Left ventricle myocardium inferior (tissue), 1 donor: ENCODE measurements around the gene SOD1. TPM values are rescaled to one million over a fixed set of nuclear protein-coding genes. Genes with fewer than 3 reads are reported as not detected.

ENCODE experiments used
- DNase-seq: peaks from one replicate; pipeline ENCODE4 v3.0.0-alpha.2; 2020
- H3K27ac ChIP-seq: fragments of 200-600 bp; replicated peaks from 2 replicates; pipeline ENCODE4 v1.8.0; 2021
- H3K27me3 ChIP-seq: fragments of 200-600 bp; 2 replicates; pipeline ENCODE4 v1.8.0; 2021; ENCODE audit warnings: low read depth
- H3K36me3 ChIP-seq: fragments of 200-600 bp; 2 replicates; pipeline ENCODE4 v1.8.0; 2021
- H3K4me1 ChIP-seq: fragments of 200-600 bp; 2 replicates; pipeline ENCODE4 v1.8.0; 2021
- H3K4me3 ChIP-seq: fragments of 200-600 bp; 2 replicates; pipeline ENCODE4 v1.8.0; 2021; ENCODE audit warnings: mild to moderate bottlenecking, moderate library complexity
- H3K9me3 ChIP-seq: fragments of 200-600 bp; replicated peaks from 2 replicates; pipeline ENCODE4 v1.8.0; 2021
- CTCF ChIP-seq: fragments of 200-600 bp; IDR thresholded peaks from 2 replicates; pipeline ENCODE4 v1.8.0; 2021; ENCODE audit warnings: antibody characterized with exemption, mild to moderate bottlenecking, borderline replicate concordance
- intact Hi-C: fragments of 100-400 bp; cut with micrococcal nuclease; formaldehyde crosslinking; loops from one replicate; pipeline ENCODE4 v1.11.0; 2022
- total RNA-seq: library from RNA; stranded (reverse); fragmentation: NEBNext Ultra II Directional; extraction: Animal tissue kit (Norgen Biotek cat#: 25700); gene quantifications from one replicate; pipeline ENCODE4 v1.2.1, GENCODE V29; 2021
- donor health status: DM: no; HTN: yes; CAD: no; lungs with severe emphysema.

SOD1 gene
- total RNA-seq, 1 donor from 2014 or later: 421 TPM

- TF ChIP-seq CTCF: no peak
- peak overlapping the region; percentile 24 for H3K27ac ChIP-seq
- no peaks in the 10 kb centered on the region for H3K9me3 ChIP-seq
- peaks cover 10% of the 10 kb centered on the region for H3K4me1 ChIP-seq
- peaks cover 91% of the 10 kb centered on the region for H3K36me3 ChIP-seq
- H3K4me3 ChIP-seq: no peak overlapping the region
- intact Hi-C loops: no loop called here
- H3K27me3 ChIP-seq: no peaks in the 10 kb centered on the region
- DNase-seq: no peak
Observed at GRCh38 chr21:31686272-31686915, 26.9 kb downstream of the SOD1 start.

- H3K27ac ChIP-seq: no peak overlapping the region
- no peak for DNase-seq
- no peak for TF ChIP-seq CTCF
- H3K9me3 ChIP-seq: no peaks in the 10 kb centered on the region
- H3K4me1 ChIP-seq: peaks cover 10% of the 10 kb centered on the region
- no peaks in the 10 kb centered on the region for H3K27me3 ChIP-seq
- H3K36me3 ChIP-seq: peaks cover 92% of the 10 kb centered on the region
- intact Hi-C loops: no loop called here
- no peak overlapping the region for H3K4me3 ChIP-seq
Observed at GRCh38 chr21:31687108-31687507, 27.6 kb downstream of the SOD1 start.

- Histone ChIP-seq H3K9me3 (no peaks in the 10 kb centered on the region), H3K27ac (no peak overlapping the region), H3K36me3 (peaks cover 92% of the 10 kb centered on the region), H3K27me3 (no peaks in the 10 kb centered on the region), H3K4me1 (peaks cover 10% of the 10 kb centered on the region), H3K4me3 (no peak overlapping the region)
- TF ChIP-seq CTCF: no peak
- intact Hi-C loops: no loop called here
- DNase-seq: no peak
Observed at GRCh38 chr21:31688603-31689368, 29.3 kb downstream of the SOD1 start.

GRCh38 chr21:31693222-31693621 lies 33.7 kb downstream of the SOD1 start:
- Histone ChIP-seq H3K9me3 (no peaks in the 10 kb centered on the region), H3K4me1 (no peaks in the 10 kb centered on the region), H3K27ac (no peak overlapping the region), H3K36me3 (peaks cover 96% of the 10 kb centered on the region), H3K27me3 (no peaks in the 10 kb centered on the region), H3K4me3 (no peak overlapping the region)
- intact Hi-C loops: no loop called here
- TF ChIP-seq CTCF: no peak
- DNase-seq: no peak

GRCh38 chr21:31696424-31696823 lies 36.9 kb downstream of the SOD1 start:
- Histone ChIP-seq H3K4me3 (no peak overlapping the region), H3K27me3 (no peaks in the 10 kb centered on the region), H3K9me3 (no peaks in the 10 kb centered on the region), H3K4me1 (no peaks in the 10 kb centered on the region), H3K27ac (no peak overlapping the region), H3K36me3 (peaks cover 97% of the 10 kb centered on the region)
- TF ChIP-seq CTCF: no peak
- DNase-seq: no peak
- intact Hi-C loops: no loop called here
